ENCODE measurements around the gene LYPD6B. TPM values are rescaled to one million over a fixed set of nuclear protein-coding genes. Genes with fewer than 3 reads are reported as not detected.

Gene LYPD6B
- total and polyA plus RNA-seq, 2 donors (not counting 1 experiment from before 2014, with no cell fraction given) = 1.5 to 2.7 TPM

GRCh38 chr2:149098701-149099100 is 60.2 kb downstream of the LYPD6B start:
- H3K27me3 Mint-ChIP-seq = peaks cover 3% of the 10 kb centered on the region
- Histone ChIP-seq H3K9ac (ENCODE audit: low read length) (no peak overlapping the region), H3K36me3 (replicated peaks in 1 of 2; ENCODE audit: control extremely low read depth in 1 of 2, control insufficient read depth in 1 of 2, extremely low read depth in 1 of 2, insufficient read depth in 2 of 2, low read length in 1 of 2) (no peaks in the 10 kb centered on the region), H3K9me3 (ENCODE audit: control extremely low read depth in 1 of 3, control insufficient read depth in 2 of 3, insufficient read depth in 1 of 3, low read length in 2 of 3) (no peaks in the 10 kb centered on the region), H3K4me1 (ENCODE audit: control insufficient read depth in 2 of 2, insufficient read depth in 2 of 2, low read length in 2 of 2) (no peaks in the 10 kb centered on the region), H3K4me2 (replicated peaks; ENCODE audit: low read depth, low read length, poor library complexity, severe bottlenecking) (no peak overlapping the region), H3K4me3 (ENCODE audit: control extremely low read depth in 1 of 5, extremely low read depth in 1 of 5, insufficient read depth in 1 of 5, low read depth in 2 of 5, low read length in 4 of 5) (no peak overlapping the region), H3K27ac (ENCODE audit: low read length in 2 of 2) (no peak overlapping the region), H3K79me2 (ENCODE audit: control insufficient read depth, insufficient read depth, low read length) (no peaks in the 10 kb centered on the region), H4K20me1 (ENCODE audit: control insufficient read depth, insufficient read depth, low read length, poor library complexity, severe bottlenecking) (no peaks in the 10 kb centered on the region), H2AFZ (ENCODE audit: insufficient read depth, low read depth, low read length, poor library complexity, severe bottlenecking) (no peak overlapping the region), H3K27me3 (replicated peaks in 1 of 4; ENCODE audit: control extremely low read depth in 1 of 4, control insufficient read depth in 3 of 4, insufficient read depth in 4 of 4, low read length in 3 of 4) (no peaks in the 10 kb centered on the region)
- H3K9me3 Mint-ChIP-seq (ENCODE audit: insufficient read depth) = no peaks in the 10 kb centered on the region
- POLR2A ChIA-PET = interaction anchor here (0.7 kb wide), 1 partner anchor 488 kb away, joined by 6 read pairs; no protein-coding TSS in a partner anchor
- no peak for ATAC-seq (ENCODE audit: low read depth)
- H3K4me1 Mint-ChIP-seq = no peaks in the 10 kb centered on the region
- no peak for DNase-seq
- H3K4me3 Mint-ChIP-seq = no peak overlapping the region
- H3K27ac Mint-ChIP-seq = no peak overlapping the region
- no CpG with 5 or more reads among the region's 2 CpGs for WGBS (ENCODE audit: insufficient coverage)
- TF ChIP-seq EZH2 (IDR thresholded peaks at IDR 0.05; ENCODE audit: borderline replicate concordance, insufficient read depth, low read depth, low read length, poor library complexity, severe bottlenecking) (no peak), CTCF (IDR thresholded peaks at IDR 0.05) (no peak)
- intact Hi-C loops (cut with micrococcal nuclease) = no loop called here
- CTCF ChIA-PET = no interaction called here

DNA sequence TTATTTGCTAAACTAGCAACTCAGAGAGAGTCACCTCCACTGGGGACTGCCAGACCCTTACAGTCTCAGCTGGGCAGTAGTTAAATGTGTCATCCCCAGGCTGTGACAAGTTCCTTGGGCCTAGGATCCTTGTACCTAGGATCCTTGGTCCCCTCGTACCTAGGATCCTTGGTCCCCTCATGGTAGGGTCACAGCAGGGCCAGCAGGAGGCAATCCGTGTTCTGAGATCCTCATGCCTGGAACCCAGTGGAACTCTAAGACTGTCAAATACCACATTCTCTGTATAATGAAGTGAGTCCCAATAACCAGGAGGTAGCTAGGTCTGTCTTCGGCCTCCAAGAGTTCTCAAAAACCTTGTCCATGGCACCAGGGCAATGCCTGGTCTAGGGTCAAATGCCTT is 60.8 kb downstream of the LYPD6B start:
- POLR2A ChIA-PET = no interaction called here
- no peak for TF ChIP-seq CTCF (IDR thresholded peaks at IDR 0.05)
- no peak for TF ChIP-seq EZH2 (IDR thresholded peaks at IDR 0.05; ENCODE audit: borderline replicate concordance, insufficient read depth, low read depth, low read length, poor library complexity, severe bottlenecking)
- Histone ChIP-seq H3K27me3 (replicated peaks in 1 of 4; ENCODE audit: control extremely low read depth in 1 of 4, control insufficient read depth in 3 of 4, insufficient read depth in 4 of 4, low read length in 3 of 4) (no peaks in the 10 kb centered on the region), H3K4me1 (ENCODE audit: control insufficient read depth in 2 of 2, insufficient read depth in 2 of 2, low read length in 2 of 2) (no peaks in the 10 kb centered on the region), H3K27ac (ENCODE audit: low read length in 2 of 2) (no peak overlapping the region), H2AFZ (ENCODE audit: insufficient read depth, low read depth, low read length, poor library complexity, severe bottlenecking) (no peak overlapping the region), H3K4me2 (replicated peaks; ENCODE audit: low read depth, low read length, poor library complexity, severe bottlenecking) (no peak overlapping the region), H3K79me2 (ENCODE audit: control insufficient read depth, insufficient read depth, low read length) (no peaks in the 10 kb centered on the region), H3K4me3 (ENCODE audit: control extremely low read depth in 1 of 5, extremely low read depth in 1 of 5, insufficient read depth in 1 of 5, low read depth in 2 of 5, low read length in 4 of 5) (no peak overlapping the region), H4K20me1 (ENCODE audit: control insufficient read depth, insufficient read depth, low read length, poor library complexity, severe bottlenecking) (no peaks in the 10 kb centered on the region), H3K9me3 (ENCODE audit: control extremely low read depth in 1 of 3, control insufficient read depth in 2 of 3, insufficient read depth in 1 of 3, low read length in 2 of 3) (no peaks in the 10 kb centered on the region), H3K9ac (ENCODE audit: low read length) (no peak overlapping the region), H3K36me3 (replicated peaks in 1 of 2; ENCODE audit: control extremely low read depth in 1 of 2, control insufficient read depth in 1 of 2, extremely low read depth in 1 of 2, insufficient read depth in 2 of 2, low read length in 1 of 2) (no peaks in the 10 kb centered on the region)
- Mint-ChIP-seq H3K27ac (no peak overlapping the region), H3K27me3 (peaks cover under 1% of the 10 kb centered on the region), H3K4me1 (no peaks in the 10 kb centered on the region), H3K9me3 (ENCODE audit: insufficient read depth) (no peaks in the 10 kb centered on the region), H3K4me3 (no peak overlapping the region)
- CTCF ChIA-PET = no interaction called here
- DNase-seq = no peak
- intact Hi-C loops (cut with micrococcal nuclease) = no loop called here
- 86% methylated on average over 3 of the region's 3 CpGs for WGBS (ENCODE audit: insufficient coverage)
- no peak for ATAC-seq (ENCODE audit: low read depth)

Measured in B cell (primary cell).